RWPE2 (cell line): ENCODE measurements around the gene WWOX.

Experiments
- ATAC-seq: fragments of 200-7000 bp; cut with Tn5 transposase; 3 replicates; pipeline ENCODE4 v1.9.1; 2021; ENCODE audit warnings: low read depth
- DNase-seq: peaks from one replicate; pipeline ENCODE4 v3.0.0-alpha.2; 2020; ENCODE audit warnings: low spot score
- H3K27ac ChIP-seq: fragments of 450-650 bp; 2 replicates; pipeline ENCODE4 v1.5.1; 2017; ENCODE audit warnings: mild to moderate bottlenecking; ENCODE audit not compliant: poor library complexity, severe bottlenecking
- H3K27me3 ChIP-seq: fragments of 250-450 bp; sonication (Bioruptor Pico); 2 replicates; pipeline ENCODE4 v1.5.1; 2021; ENCODE audit warnings: mild to moderate bottlenecking, moderate library complexity; ENCODE audit not compliant: insufficient read depth, poor library complexity, severe bottlenecking
- H3K36me3 ChIP-seq: fragments of 250-450 bp; sonication (Bioruptor Pico); 2 replicates; pipeline ENCODE4 v1.5.1; 2020; ENCODE audit warnings: low read depth, mild to moderate bottlenecking, moderate library complexity
- H3K4me1 ChIP-seq: fragments of 250-450 bp; sonication (Bioruptor Pico); 2 replicates; pipeline ENCODE4 v1.5.1; 2021; ENCODE audit warnings: mild to moderate bottlenecking, moderate library complexity; ENCODE audit not compliant: insufficient read depth, poor library complexity, severe bottlenecking
- H3K4me3 ChIP-seq: fragments of 250-450 bp; sonication (Bioruptor Pico); 2 replicates; pipeline ENCODE4 v1.5.1; 2021; ENCODE audit warnings: mild to moderate bottlenecking, moderate library complexity; ENCODE audit not compliant: severe bottlenecking
- H3K9me3 ChIP-seq: fragments of 250-450 bp; sonication (Bioruptor Pico); 2 replicates; pipeline ENCODE4 v1.5.1; 2021; ENCODE audit warnings: mild to moderate bottlenecking, moderate library complexity; ENCODE audit not compliant: severe bottlenecking
- CTCF ChIP-seq: fragments of 450-650 bp; IDR thresholded peaks from one replicate; pipeline ENCODE4 v1.5.1; 2017; ENCODE audit warnings: mild to moderate bottlenecking, moderate library complexity; ENCODE audit not compliant: poor library complexity, severe bottlenecking

WWOX gene

GRCh38 chr16:78274771-78275170 lies 175.3 kb downstream of the WWOX start:
- no peaks in the 10 kb centered on the region for H3K36me3 ChIP-seq
- no peak for DNase-seq
- H3K27ac ChIP-seq, result no peak overlapping the region
- TF ChIP-seq CTCF, result no peak
- H3K4me1 ChIP-seq, result no peaks in the 10 kb centered on the region
- ATAC-seq, result no peak
- no peak overlapping the region for H3K4me3 ChIP-seq
- no peaks in the 10 kb centered on the region for H3K9me3 ChIP-seq
- H3K27me3 ChIP-seq, result no peaks in the 10 kb centered on the region

- no peaks in the 10 kb centered on the region for H3K27me3 ChIP-seq
- no peak for TF ChIP-seq CTCF
- ATAC-seq (no peak), DNase-seq (no peak)
- no peak overlapping the region for H3K27ac ChIP-seq
- no peak overlapping the region for H3K4me3 ChIP-seq
- no peaks in the 10 kb centered on the region for H3K36me3 ChIP-seq
- H3K4me1 ChIP-seq, result no peaks in the 10 kb centered on the region
- no peaks in the 10 kb centered on the region for H3K9me3 ChIP-seq
Observed at GRCh38 chr16:78275420-78275819, 176.0 kb downstream of the WWOX start.

- Histone ChIP-seq H3K9me3 (no peaks in the 10 kb centered on the region), H3K27ac (no peak overlapping the region), H3K4me3 (no peak overlapping the region), H3K27me3 (no peaks in the 10 kb centered on the region), H3K4me1 (no peaks in the 10 kb centered on the region), H3K36me3 (no peaks in the 10 kb centered on the region)
- DNase-seq, result no peak
- no peak for ATAC-seq
- no peak for TF ChIP-seq CTCF
Observed at GRCh38 chr16:78277321-78278055, 178.0 kb downstream of the WWOX start.

- Histone ChIP-seq H3K4me1 (no peaks in the 10 kb centered on the region), H3K4me3 (no peak overlapping the region), H3K27ac (no peak overlapping the region), H3K36me3 (no peaks in the 10 kb centered on the region), H3K9me3 (no peaks in the 10 kb centered on the region), H3K27me3 (no peaks in the 10 kb centered on the region)
- ATAC-seq (no peak), DNase-seq (no peak)
- TF ChIP-seq CTCF, result no peak
Observed at GRCh38 chr16:78278056-78278450, 178.6 kb downstream of the WWOX start.

- no peak for TF ChIP-seq CTCF
Observed at GRCh38 chr16:78281115-78281514, 181.7 kb downstream of the WWOX start.

More at GRCh38 chr16:78281115-78281514, 181.7 kb downstream of the WWOX start:
- no peak overlapping the region for H3K4me3 ChIP-seq
- no peaks in the 10 kb centered on the region for H3K4me1 ChIP-seq
- H3K27ac ChIP-seq, result no peak overlapping the region
- H3K36me3 ChIP-seq, result no peaks in the 10 kb centered on the region
- DNase-seq (no peak), ATAC-seq (no peak)
- H3K27me3 ChIP-seq, result no peaks in the 10 kb centered on the region
- H3K9me3 ChIP-seq, result no peaks in the 10 kb centered on the region
